ENCODE measurements around the gene GABARAPL1. TPM values are rescaled to one million over a fixed set of nuclear protein-coding genes. Genes with fewer than 3 reads are reported as not detected.

Gene GABARAPL1
- total and polyA plus RNA-seq, 2 donors (not counting 1 experiment from before 2014, with no cell fraction given): 4.5 to 11.9 TPM

DNA sequence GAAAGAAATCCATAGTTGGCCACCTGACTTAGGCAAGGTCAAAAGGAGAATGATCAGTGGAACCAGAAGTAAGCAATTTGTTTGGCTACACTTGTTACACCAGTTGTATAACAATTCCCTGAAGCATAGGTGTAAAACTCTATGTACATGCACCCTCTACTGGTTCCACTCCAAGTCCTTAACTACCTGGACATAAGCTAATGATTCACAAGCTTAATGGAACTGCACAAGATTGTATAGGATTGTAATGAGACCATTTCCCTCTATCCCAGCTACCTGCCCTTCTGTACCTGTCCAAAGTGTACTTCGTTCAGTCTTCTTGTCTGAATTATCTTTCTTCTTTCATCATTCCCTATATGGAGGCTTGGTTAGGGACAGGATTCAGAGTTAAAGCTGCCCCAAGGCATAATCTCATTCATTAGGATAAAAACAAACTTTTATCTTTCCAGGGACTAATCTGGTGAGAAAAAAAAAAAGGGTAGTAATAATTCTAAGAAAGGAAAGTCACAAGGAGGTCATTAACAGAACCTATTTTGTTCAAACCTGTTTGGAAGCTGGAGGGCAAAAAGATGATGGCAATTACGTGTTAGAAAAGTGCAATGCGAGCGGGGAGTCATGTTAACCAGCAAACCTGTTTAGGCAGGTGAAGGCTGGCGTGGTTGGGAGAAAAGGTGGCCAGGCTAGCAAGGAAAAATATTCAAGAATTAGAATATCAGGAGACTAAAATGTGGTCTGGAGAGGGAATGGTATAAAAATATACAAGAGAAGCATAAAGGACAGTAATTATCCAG is 36.6 kb upstream of the GABARAPL1 start:
- Histone ChIP-seq H3K4me3 (ENCODE audit: control extremely low read depth in 1 of 5, extremely low read depth in 1 of 5, insufficient read depth in 1 of 5, low read depth in 2 of 5, low read length in 4 of 5) (no peak overlapping the region), H2AFZ (ENCODE audit: insufficient read depth, low read depth, low read length, poor library complexity, severe bottlenecking) (no peak overlapping the region), H3K27me3 (replicated peaks in 1 of 4; ENCODE audit: control extremely low read depth in 1 of 4, control insufficient read depth in 3 of 4, insufficient read depth in 4 of 4, low read length in 3 of 4) (peaks cover 0 to 14% (median 5%) of the 10 kb centered on the region in 4 experiments), H3K27ac (ENCODE audit: low read length in 2 of 2) (no peak overlapping the region), H4K20me1 (ENCODE audit: control insufficient read depth, insufficient read depth, low read length, poor library complexity, severe bottlenecking) (no peaks in the 10 kb centered on the region), H3K4me2 (replicated peaks; ENCODE audit: low read depth, low read length, poor library complexity, severe bottlenecking) (no peak overlapping the region), H3K9ac (ENCODE audit: low read length) (no peak overlapping the region), H3K9me3 (ENCODE audit: control extremely low read depth in 1 of 3, control insufficient read depth in 2 of 3, insufficient read depth in 1 of 3, low read length in 2 of 3) (no peaks in the 10 kb centered on the region), H3K4me1 (ENCODE audit: control insufficient read depth in 2 of 2, insufficient read depth in 2 of 2, low read length in 2 of 2) (no peaks in the 10 kb centered on the region), H3K79me2 (ENCODE audit: control insufficient read depth, insufficient read depth, low read length) (no peaks in the 10 kb centered on the region), H3K36me3 (replicated peaks in 1 of 2; ENCODE audit: control extremely low read depth in 1 of 2, control insufficient read depth in 1 of 2, extremely low read depth in 1 of 2, insufficient read depth in 2 of 2, low read length in 1 of 2) (no peaks in the 10 kb centered on the region)
- ATAC-seq (ENCODE audit: low read depth) (no peak), DNase-seq (no peak)
- H3K27me3 Mint-ChIP-seq: peaks cover 52% of the 10 kb centered on the region
- intact Hi-C loops (cut with micrococcal nuclease): no loop called here
- TF ChIP-seq EZH2 (IDR thresholded peaks at IDR 0.05; ENCODE audit: borderline replicate concordance, insufficient read depth, low read depth, low read length, poor library complexity, severe bottlenecking): no peak
- TF ChIP-seq, protein P1, sequence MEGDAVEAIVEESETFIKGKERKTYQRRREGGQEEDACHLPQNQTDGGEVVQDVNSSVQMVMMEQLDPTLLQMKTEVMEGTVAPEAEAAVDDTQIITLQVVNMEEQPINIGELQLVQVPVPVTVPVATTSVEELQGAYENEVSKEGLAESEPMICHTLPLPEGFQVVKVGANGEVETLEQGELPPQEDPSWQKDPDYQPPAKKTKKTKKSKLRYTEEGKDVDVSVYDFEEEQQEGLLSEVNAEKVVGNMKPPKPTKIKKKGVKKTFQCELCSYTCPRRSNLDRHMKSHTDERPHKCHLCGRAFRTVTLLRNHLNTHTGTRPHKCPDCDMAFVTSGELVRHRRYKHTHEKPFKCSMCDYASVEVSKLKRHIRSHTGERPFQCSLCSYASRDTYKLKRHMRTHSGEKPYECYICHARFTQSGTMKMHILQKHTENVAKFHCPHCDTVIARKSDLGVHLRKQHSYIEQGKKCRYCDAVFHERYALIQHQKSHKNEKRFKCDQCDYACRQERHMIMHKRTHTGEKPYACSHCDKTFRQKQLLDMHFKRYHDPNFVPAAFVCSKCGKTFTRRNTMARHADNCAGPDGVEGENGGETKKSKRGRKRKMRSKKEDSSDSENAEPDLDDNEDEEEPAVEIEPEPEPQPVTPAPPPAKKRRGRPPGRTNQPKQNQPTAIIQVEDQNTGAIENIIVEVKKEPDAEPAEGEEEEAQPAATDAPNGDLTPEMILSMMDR (IDR thresholded peaks at IDR 0.05): no peak
- no peaks in the 10 kb centered on the region for H3K4me1 Mint-ChIP-seq
- 96% methylated on average over 4 of the region's 5 CpGs for WGBS (ENCODE audit: insufficient coverage)
- H3K27ac Mint-ChIP-seq: no peak overlapping the region
- no peaks in the 10 kb centered on the region for H3K9me3 Mint-ChIP-seq (ENCODE audit: insufficient read depth)
- POLR2A ChIA-PET: no interaction called here
- CTCF ChIA-PET: no interaction called here
- H3K4me3 Mint-ChIP-seq: no peak overlapping the region

DNA sequence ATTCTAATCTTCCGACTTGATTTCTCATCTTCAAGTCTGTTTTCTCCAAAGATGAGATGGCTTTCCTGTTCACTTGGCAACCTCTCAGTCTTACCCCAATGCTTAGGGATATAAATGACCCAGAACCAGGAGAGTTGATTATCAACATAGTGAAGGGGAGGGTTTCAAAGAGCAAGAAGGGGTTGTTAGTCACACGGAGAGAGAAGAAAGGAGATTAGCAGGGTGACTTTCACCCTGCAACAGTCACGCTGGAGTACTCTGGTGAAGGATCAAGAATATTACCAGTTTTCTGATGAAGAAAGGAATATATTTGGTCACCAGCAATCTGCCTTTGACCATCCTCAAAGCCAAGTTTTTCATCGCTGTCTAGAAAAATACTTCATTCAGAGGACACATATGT is 33.9 kb upstream of the GABARAPL1 start, which contains the start of gene TMEM52B:
Gene TMEM52B (plus strand): TSS at position 212 of the 400 bp plus-strand sequence. CDS start 543 bp downstream, outside the sequence.
- TF ChIP-seq, protein P1 (IDR thresholded peaks at IDR 0.05): no peak
- intact Hi-C loops (cut with micrococcal nuclease): no loop called here
- Histone ChIP-seq H3K4me3 (ENCODE audit: control extremely low read depth in 1 of 5, extremely low read depth in 1 of 5, insufficient read depth in 1 of 5, low read depth in 2 of 5, low read length in 4 of 5) (no peak within 1 kb of the TSS), H3K9me3 (ENCODE audit: control extremely low read depth in 1 of 3, control insufficient read depth in 2 of 3, insufficient read depth in 1 of 3, low read length in 2 of 3) (no peaks in the 10 kb centered on the region), H3K79me2 (ENCODE audit: control insufficient read depth, insufficient read depth, low read length) (no peaks in the 10 kb centered on the region), H3K27ac (ENCODE audit: low read length in 2 of 2) (no peak within 1 kb of the TSS), H3K36me3 (replicated peaks in 1 of 2; ENCODE audit: control extremely low read depth in 1 of 2, control insufficient read depth in 1 of 2, extremely low read depth in 1 of 2, insufficient read depth in 2 of 2, low read length in 1 of 2) (no peaks in the 10 kb centered on the region), H3K27me3 (replicated peaks in 1 of 4; ENCODE audit: control extremely low read depth in 1 of 4, control insufficient read depth in 3 of 4, insufficient read depth in 4 of 4, low read length in 3 of 4) (peaks cover 0 to 17% (median 14%) of the 10 kb centered on the region in 4 experiments), H3K4me2 (replicated peaks; ENCODE audit: low read depth, low read length, poor library complexity, severe bottlenecking) (no peak within 1 kb of the TSS), H3K9ac (ENCODE audit: low read length) (no peak within 1 kb of the TSS), H4K20me1 (ENCODE audit: control insufficient read depth, insufficient read depth, low read length, poor library complexity, severe bottlenecking) (no peaks in the 10 kb centered on the region), H3K4me1 (ENCODE audit: control insufficient read depth in 2 of 2, insufficient read depth in 2 of 2, low read length in 2 of 2) (no peaks in the 10 kb centered on the region), H2AFZ (ENCODE audit: insufficient read depth, low read depth, low read length, poor library complexity, severe bottlenecking) (no peak within 1 kb of the TSS)
- peaks cover 50% of the 10 kb centered on the region for H3K27me3 Mint-ChIP-seq
- no peaks in the 10 kb centered on the region for H3K9me3 Mint-ChIP-seq (ENCODE audit: insufficient read depth)
- CTCF ChIA-PET: no interaction called here
- H3K4me1 Mint-ChIP-seq: no peaks in the 10 kb centered on the region
- ATAC-seq (ENCODE audit: low read depth) (no peak), DNase-seq (no peak)
- POLR2A ChIA-PET: no interaction called here
- H3K4me3 Mint-ChIP-seq: no peak within 1 kb of the TSS
- no CpG with 5 or more reads among the region's 4 CpGs for WGBS (ENCODE audit: insufficient coverage)
- no peak within 1 kb of the TSS for H3K27ac Mint-ChIP-seq
